Measurements from ENCODE around the gene BAG3. TPM values are rescaled to one million over a fixed set of nuclear protein-coding genes. Genes with fewer than 3 reads are reported as not detected.

Gene BAG3
- total and polyA plus RNA-seq, 2 of the 8 experiments (the other 6 are each of a cell fraction or from before 2014, with no cell fraction given): 3.5 to 13.3 TPM

- H4K5ac ChIP-seq (ENCODE audit: insufficient read length, low read depth, low read length): no peak overlapping the region
- no peak overlapping the region for H3K4ac ChIP-seq (replicated peaks; ENCODE audit: insufficient read length, low read depth, low read length)
- H2BK5ac ChIP-seq (ENCODE audit: low read depth, low read length): no peak overlapping the region
- H3K23me2 ChIP-seq (ENCODE audit: low read depth, low read length): no peaks in the 10 kb centered on the region
- H3K23ac ChIP-seq (ENCODE audit: insufficient read length): no peak overlapping the region
- peaks cover 2 to 14% (median 7%) of the 10 kb centered on the region in 4 experiments; a peak in 5 of 8 replicates for H3K36me3 ChIP-seq (ENCODE audit: control insufficient read depth in 2 of 4, insufficient read depth in 4 of 4, low read length in 3 of 4)
- H2BK20ac ChIP-seq (ENCODE audit: low read length): no peak overlapping the region
- H2AK5ac ChIP-seq (ENCODE audit: low read depth, low read length): no peak overlapping the region
- POLR2A ChIA-PET (ENCODE audit: partially characterized antibody): no interaction called here
- H4K20me1 ChIP-seq (replicated peaks in 1 of 2; ENCODE audit: control insufficient read depth in 1 of 2, insufficient read depth in 2 of 2, low read length in 2 of 2): no peaks in the 10 kb centered on the region
- no peaks in the 10 kb centered on the region for H3K9me3 ChIP-seq (ENCODE audit: insufficient read depth in 2 of 2, low read depth in 1 of 2, low read length in 1 of 2)
- H2BK120ac ChIP-seq (replicated peaks; ENCODE audit: low read depth, low read length): no peak overlapping the region
- H3K79me2 ChIP-seq (ENCODE audit: control insufficient read depth in 1 of 2, insufficient read depth in 2 of 2, low read length in 2 of 2): no peaks in the 10 kb centered on the region
- no peak overlapping the region for H3K14ac ChIP-seq (ENCODE audit: insufficient read length)
- H3K79me1 ChIP-seq (ENCODE audit: low read depth, low read length): peaks cover 8% of the 10 kb centered on the region
- no peak overlapping the region for H4K91ac ChIP-seq (replicated peaks; ENCODE audit: insufficient read length, low read length)
- H3K27me3 ChIP-seq (replicated peaks in 1 of 4; ENCODE audit: control insufficient read depth in 3 of 4, extremely low read depth in 1 of 4, insufficient read depth in 3 of 4, low read length in 3 of 4): no peaks in the 10 kb centered on the region
- no peak overlapping the region for H2AFZ ChIP-seq (ENCODE audit: low read length)
- TF ChIP-seq CBX5 (IDR thresholded peaks at IDR 0.05; ENCODE audit: low read depth, low read length): no peak
- TF ChIP-seq USF2 (IDR thresholded peaks at IDR 0.05; ENCODE audit: low read length): no peak
- TF ChIP-seq SP4 (IDR thresholded peaks at IDR 0.05; ENCODE audit: low read length): no peak
- no peak for TF ChIP-seq KDM4A (IDR thresholded peaks at IDR 0.05; ENCODE audit: low read depth, low read length, severe bottlenecking)
- no peak for TF ChIP-seq CEBPB (IDR thresholded peaks at IDR 0.05; ENCODE audit: low read depth, low read length)
- TF ChIP-seq RNF2 (IDR thresholded peaks at IDR 0.05; ENCODE audit: borderline replicate concordance, low read depth, low read length, missing control alignments, poor library complexity, severe bottlenecking): no peak
- no peak overlapping the region for H3K56ac ChIP-seq (replicated peaks; ENCODE audit: insufficient read length, low read depth, low read length)
- no peak overlapping the region for H4K8ac ChIP-seq (ENCODE audit: extremely low read depth, insufficient read depth, low read length)
- no peak overlapping the region for H3K18ac ChIP-seq (ENCODE audit: extremely low read depth, low read length)
- no peak overlapping the region for H3K9ac ChIP-seq (replicated peaks in 1 of 4; ENCODE audit: extremely low read depth in 1 of 4, low read depth in 3 of 4, low read length in 3 of 4)
- no peak overlapping the region for H3K4me3 ChIP-seq (ENCODE audit: extremely low read depth in 1 of 4, insufficient read depth in 2 of 4, low read depth in 3 of 4, low read length in 4 of 4)
- WGBS, 2 experiments (ENCODE audit: extremely low coverage in 1 of 2, insufficient coverage in 1 of 2, insufficient read length in 1 of 2, insufficient replicate concordance in 2 of 2, low coverage in 1 of 2, low lambda C conversion rate in 2 of 2, missing lambda C conversion rate in 1 of 2): 57% methylated on average over 4 of the region's 4 CpGs; no CpG with 5 or more reads in 1 of the 2 experiments
- FAIRE-seq: no peak
- no peak overlapping the region for H2BK15ac ChIP-seq (ENCODE audit: low read length)
- peaks cover 2 to 5% (median 2%) of the 10 kb centered on the region in 4 experiments; a peak in 6 of 7 replicates for H3K4me1 ChIP-seq (replicated peaks in 1 of 4; ENCODE audit: control insufficient read depth in 3 of 4, insufficient read depth in 4 of 4, low read length in 3 of 4)
- no peak overlapping the region for H2BK12ac ChIP-seq (ENCODE audit: low read depth, low read length)
- CTCF ChIA-PET (ENCODE audit: partially characterized antibody): interaction anchor here (0.7 to 2.4 kb wide), 5 partner anchors 9 to 78 kb away, joined by 3 to 7 read pairs (median 3); no protein-coding TSS in a partner anchor
- no peak overlapping the region for H3K4me2 ChIP-seq (ENCODE audit: insufficient read depth in 1 of 2, low read depth in 2 of 2, low read length in 2 of 2)
- no peak overlapping the region for H3K27ac ChIP-seq (ENCODE audit: low read depth, low read length)
- DNase-seq (ENCODE audit: low read depth in 1 of 2, low spot score in 2 of 2): no peak
Measured at GRCh38 chr10:119673271-119673670, 22.1 kb downstream of the BAG3 start.

Measured in H1 (cell line).